ENCODE measurements around the gene CFAP298.

- TF ChIP-seq POLR2AphosphoS5 (IDR thresholded peaks at IDR 0.05; ENCODE audit: insufficient read depth, low read depth, low read length) (no peak), CTCF (IDR thresholded peaks at IDR 0.05; ENCODE audit: extremely low read depth in 1 of 2, insufficient read depth in 1 of 2, low read depth in 1 of 2, low read length in 2 of 2) (no peak), JUN (IDR thresholded peaks at IDR 0.05; ENCODE audit: borderline replicate concordance, insufficient read depth, insufficient read length, low read depth) (no peak)
Observed at GRCh38 chr21:32562915-32563314, 49.3 kb downstream of the CFAP298 start.

Data from endothelial cell of umbilical vein (primary cell).